ENCODE data around the gene PHF21B.

The PHF21B gene

GRCh38 chr22:45013138-45013537 lies 3.3 kb upstream of the PHF21B start:
- DNase-seq = no peak

- DNase-seq = no peak
Observed at GRCh38 chr22:45010532-45010900, 711 bp upstream of the PHF21B start.

DNA sequence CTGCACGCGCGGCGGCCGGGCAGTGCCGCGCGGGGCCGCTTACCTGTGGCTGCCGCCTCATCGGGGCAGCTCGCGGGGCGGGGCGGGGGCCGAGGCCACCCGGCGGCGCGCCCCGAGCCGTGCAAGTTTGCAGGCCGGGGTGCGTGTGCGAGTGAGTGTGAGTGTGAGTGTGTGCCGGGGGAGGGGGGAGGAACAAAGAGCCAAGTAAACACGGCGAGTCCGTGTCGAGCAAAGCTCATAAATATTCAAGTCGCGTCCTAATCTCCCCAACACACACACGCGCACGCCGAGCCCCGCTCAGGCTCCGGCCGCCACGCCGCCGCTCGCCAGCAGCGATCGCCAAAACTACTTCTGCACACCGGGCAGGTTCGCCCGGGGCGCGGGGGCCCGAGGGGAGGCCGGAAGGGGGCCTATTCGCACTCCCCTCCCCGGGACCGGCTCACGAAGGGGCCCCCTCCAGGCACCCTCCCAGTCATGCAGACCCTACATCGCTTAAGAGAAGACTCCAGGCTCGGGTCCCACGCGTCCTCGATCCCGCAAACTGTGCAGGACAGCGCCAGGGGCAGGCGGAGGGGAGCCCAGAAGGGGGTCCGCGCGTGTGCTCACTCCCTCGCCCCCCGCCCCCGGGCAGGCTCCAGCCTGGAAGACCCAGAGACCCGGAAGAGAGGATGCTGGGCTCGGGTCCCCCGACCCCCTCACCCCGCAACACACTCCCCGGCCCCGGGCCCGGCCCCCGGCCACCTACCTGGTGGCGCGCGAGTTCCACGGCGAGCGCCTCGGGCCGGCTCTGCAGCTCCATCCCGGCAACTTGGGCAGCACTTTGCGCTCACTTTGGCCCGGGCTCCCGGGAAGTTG lies 827 bp downstream of the PHF21B start:
- no peak for DNase-seq

- DNase-seq = no peak
Observed at GRCh38 chr22:45008186-45008681, 1.6 kb downstream of the PHF21B start.

- DNase-seq = no peak
Observed at GRCh38 chr22:45007391-45008185, 2.2 kb downstream of the PHF21B start.

DNA sequence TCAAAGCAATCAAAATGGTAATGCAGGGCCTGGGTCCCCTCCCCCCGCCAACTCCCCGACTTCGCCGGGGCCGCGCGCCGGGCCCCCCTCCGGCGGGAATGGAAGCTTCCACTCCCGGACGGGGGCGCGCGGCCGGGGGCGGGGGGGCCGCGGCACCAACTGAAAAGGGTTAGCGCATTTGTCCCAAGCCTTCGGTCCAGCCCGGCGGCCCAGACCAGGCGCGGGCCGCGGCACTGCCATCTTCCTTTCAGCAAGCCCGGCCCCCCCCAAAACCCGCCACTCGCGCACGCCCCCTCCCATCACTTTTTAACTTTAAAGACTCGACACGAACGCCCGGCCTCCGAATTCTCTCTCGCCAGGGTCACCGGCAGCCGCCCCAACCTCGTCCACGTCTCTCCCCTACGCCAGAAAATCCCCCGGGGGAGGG lies 2.8 kb downstream of the PHF21B start:
- DNase-seq = no peak

GRCh38 chr22:45006111-45006963 lies 3.5 kb downstream of the PHF21B start:
- DNase-seq = no peak

GRCh38 chr22:45001653-45002052 lies 8.2 kb downstream of the PHF21B start:
- DNase-seq = no peak

GRCh38 chr22:45000330-45000729 lies 9.5 kb downstream of the PHF21B start:
- DNase-seq = no peak

- no peak for DNase-seq
Observed at GRCh38 chr22:44999687-45000086, 10.1 kb downstream of the PHF21B start.

DNA sequence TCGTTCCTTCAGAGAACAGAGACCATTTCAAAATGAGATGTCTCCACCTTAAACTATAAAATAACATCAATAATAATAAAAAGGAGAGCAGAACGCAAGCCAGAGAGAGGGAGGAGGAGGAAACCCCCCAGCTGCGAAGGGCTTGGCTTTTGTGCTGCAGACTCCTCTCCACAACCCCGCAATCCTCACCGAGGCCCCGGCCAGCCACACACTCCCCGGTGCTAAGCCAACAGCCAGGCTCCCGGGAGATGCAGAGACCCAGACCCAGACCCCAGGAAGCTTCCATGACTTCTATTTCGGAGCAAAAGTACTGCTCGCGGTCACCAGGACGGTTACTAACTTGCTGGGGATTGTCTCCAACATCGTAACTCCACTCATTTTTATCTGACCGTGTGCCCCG lies 10.6 kb downstream of the PHF21B start:
- no peak for DNase-seq

- no peak for DNase-seq
Observed at GRCh38 chr22:44998296-44998695, 11.5 kb downstream of the PHF21B start.

DNA sequence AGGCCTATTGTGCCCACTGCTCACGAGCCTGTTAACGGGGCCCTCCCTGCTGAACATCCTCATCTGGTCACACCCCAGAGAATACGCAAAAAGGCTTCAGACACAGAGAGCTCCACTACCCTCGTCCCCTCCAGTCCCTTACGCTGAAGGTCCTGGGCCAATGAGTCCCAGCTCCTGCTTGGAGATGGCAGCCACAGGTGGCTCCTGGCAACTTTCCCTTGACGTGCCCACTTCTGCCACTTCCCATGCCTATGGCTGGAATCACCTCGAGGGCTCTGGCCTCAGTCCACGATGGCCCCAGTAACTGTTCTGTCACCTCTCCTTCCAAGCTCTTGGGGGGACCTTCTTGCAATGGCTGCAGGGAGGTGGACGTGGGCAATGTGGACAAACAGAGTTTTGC lies 12.7 kb downstream of the PHF21B start:
- DNase-seq = no peak

GRCh38 chr22:44996648-44997047 lies 13.2 kb downstream of the PHF21B start:
- no peak for DNase-seq

GRCh38 chr22:44996120-44996519 lies 13.7 kb downstream of the PHF21B start:
- DNase-seq = no peak

- DNase-seq = no peak
Observed at GRCh38 chr22:44995715-44996114, 14.1 kb downstream of the PHF21B start.

DNA sequence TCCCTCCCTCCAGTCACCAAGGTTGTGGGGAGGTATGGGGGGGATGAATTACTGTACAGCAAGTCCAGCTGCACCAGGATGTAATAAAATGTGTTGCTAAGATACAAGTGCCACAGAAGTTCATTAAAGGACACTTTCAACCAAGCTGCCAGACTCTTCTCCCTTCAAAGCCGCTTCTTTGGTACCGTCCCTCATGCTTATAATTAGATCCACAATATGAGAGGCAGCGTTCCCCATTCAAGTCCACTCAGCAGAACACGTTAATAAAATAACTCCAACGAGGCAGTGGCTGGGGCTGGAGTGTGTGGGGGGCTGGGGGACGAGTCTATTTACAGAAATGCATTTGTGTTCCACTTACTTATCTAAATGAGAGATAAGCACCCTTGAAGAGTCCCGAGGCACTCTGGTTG lies 14.7 kb downstream of the PHF21B start:
- DNase-seq = no peak

GRCh38 chr22:44994399-44995104 lies 15.3 kb downstream of the PHF21B start:
- DNase-seq = no peak

DNA sequence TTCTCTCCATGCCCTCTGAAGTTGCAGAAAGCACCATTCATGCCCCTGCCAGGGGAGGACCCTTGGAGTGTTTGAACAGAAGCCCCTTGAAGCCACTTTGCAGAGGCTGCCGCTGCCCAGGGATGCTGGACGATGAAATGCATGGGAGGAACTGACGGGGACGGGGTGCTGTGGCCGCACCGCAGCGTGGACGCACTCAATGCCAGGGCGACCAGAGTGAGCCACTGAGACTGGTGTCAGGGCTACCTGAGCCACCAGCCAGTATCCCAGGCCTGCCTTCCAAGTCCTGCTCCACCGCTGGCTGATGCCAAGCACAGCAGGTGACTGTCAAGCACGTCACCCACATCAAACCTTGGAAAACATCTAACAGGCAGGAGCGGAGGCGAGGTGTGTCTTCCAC lies 17.6 kb downstream of the PHF21B start:
- DNase-seq = no peak

- DNase-seq = no peak
Observed at GRCh38 chr22:44991218-44991617, 18.6 kb downstream of the PHF21B start.

- no peak for DNase-seq
Observed at GRCh38 chr22:44990810-44991209, 19.0 kb downstream of the PHF21B start.

- no peak for DNase-seq
Observed at GRCh38 chr22:44990328-44990727, 19.5 kb downstream of the PHF21B start.

Measured in DMS 273 treated with DMSO at 0.1 percent for 48 hours (cell line).